IMR-90 (cell line): ENCODE measurements around the gene VPS11. TPM values are rescaled to one million over a fixed set of nuclear protein-coding genes. Genes with fewer than 3 reads are reported as not detected.

ENCODE experiments used
- ATAC-seq: fragments of 200-7000 bp; cut with Tn5 transposase; 2 replicates; pipeline ENCODE4 v1.9.1; 2020; ENCODE audit warnings: low read depth, mild to moderate bottlenecking, moderate library complexity
- BruUV-seq: library from RNA; stranded (reverse); fragments of 400-500 nt; replicated peaks from 2 replicates; lab custom pipeline; 2021; lab: Mats Ljungman, UMichigan
- CTCF ChIA-PET: fragments of 300-600 bp; formaldehyde crosslinking; extraction: SDS; loops from one replicate; lab custom pipeline; 2021; ENCODE audit warnings: antibody characterized with exemption; lab: Yijun Ruan, JAX
- POLR2A ChIA-PET: fragments of 300-600 bp; sonication (Branson Sonifier 250); formaldehyde crosslinking; loops from one replicate; lab custom pipeline; 2022; ENCODE audit warnings: antibody characterized with exemption; ENCODE audit not compliant: unreplicated experiment; lab: Charles Lee
- DNase-seq: peaks from one replicate; pipeline ENCODE4 v3.0.0; 2013
- H2AFZ ChIP-seq: replicated peaks from 2 replicates; pipeline ENCODE3; 2013; ENCODE audit warnings: low read length, mild to moderate bottlenecking; ENCODE audit not compliant: poor library complexity
- H2AK5ac ChIP-seq: 2 replicates; pipeline ENCODE4 v1.6.1; 2013; ENCODE audit warnings: low read depth, low read length, inconsistent platforms
- H2AK9ac ChIP-seq: replicated peaks from 2 replicates; pipeline ENCODE3; 2013; ENCODE audit warnings: mild to moderate bottlenecking, low read depth, low read length, moderate library complexity; ENCODE audit not compliant: poor library complexity
- H2BK120ac ChIP-seq: 2 replicates; pipeline ENCODE4 v1.6.1; 2013; ENCODE audit warnings: low read depth, low read length, inconsistent platforms
- H2BK15ac ChIP-seq: 3 replicates; pipeline ENCODE4 v1.6.1; 2013; ENCODE audit warnings: low read depth, low read length, inconsistent platforms
- H2BK20ac ChIP-seq: 2 replicates; pipeline ENCODE4 v1.6.1; 2013; ENCODE audit warnings: low read depth, mild to moderate bottlenecking, inconsistent platforms, low read length, moderate library complexity
- H2BK5ac ChIP-seq: 2 replicates; pipeline ENCODE4 v1.6.1; 2013; ENCODE audit warnings: mild to moderate bottlenecking, low read depth, low read length, inconsistent platforms; ENCODE audit not compliant: poor library complexity, severe bottlenecking
- H3K14ac ChIP-seq: replicated peaks from 2 replicates; pipeline ENCODE4 v1.6.1; 2013; ENCODE audit warnings: low read depth, low read length, inconsistent platforms
- H3K18ac ChIP-seq: 2 replicates; pipeline ENCODE4 v1.6.1; 2013; ENCODE audit warnings: low read depth, low read length, control low read depth
- H3K23ac ChIP-seq: 2 replicates; pipeline ENCODE4 v1.6.1; 2013; ENCODE audit warnings: low read depth, low read length, inconsistent platforms
- H3K27ac ChIP-seq: 2 replicates; pipeline ENCODE4 v1.5.1; 2013; ENCODE audit warnings: mild to moderate bottlenecking, control low read depth, low read length; ENCODE audit not compliant: insufficient read depth
- H3K27me3 ChIP-seq: 2 replicates; pipeline ENCODE4 v1.6.1; 2013; ENCODE audit warnings: low read length; ENCODE audit not compliant: control insufficient read depth, insufficient read depth
- H3K36me3 ChIP-seq: 2 replicates; pipeline ENCODE4 v1.6.1; 2013; ENCODE audit warnings: low read length, mixed read lengths; ENCODE audit not compliant: control insufficient read depth, insufficient read depth
- H3K4ac ChIP-seq: 2 replicates; pipeline ENCODE4 v1.6.1; 2013; ENCODE audit warnings: low read depth, low read length, inconsistent platforms
- H3K4me1 ChIP-seq: 2 replicates; pipeline ENCODE4 v1.6.1; 2013; ENCODE audit warnings: low read length, mixed read lengths; ENCODE audit not compliant: control insufficient read depth, insufficient read depth
- H3K4me2 ChIP-seq: 2 replicates; pipeline ENCODE4 v1.6.1; 2013; ENCODE audit warnings: low read depth, mild to moderate bottlenecking, control low read depth, low read length, moderate library complexity
- H3K4me3 ChIP-seq: 2 replicates; pipeline ENCODE4 v1.5.1; 2013; ENCODE audit warnings: low read depth, mild to moderate bottlenecking, control low read depth, low read length, moderate library complexity; ENCODE audit not compliant: insufficient read depth
- H3K56ac ChIP-seq: 2 replicates; pipeline ENCODE4 v1.6.1; 2013; ENCODE audit warnings: low read length, inconsistent platforms; ENCODE audit not compliant: insufficient read depth; ENCODE audit errors: extremely low read depth
- H3K79me1 ChIP-seq, 2 experiments: 2 replicates each; pipeline ENCODE4 v1.6.1; 2013; ENCODE audit warnings: low read length in 2 of 2, inconsistent platforms in 1 of 2, low read depth in 1 of 2
- H3K9ac ChIP-seq: 2 replicates; pipeline ENCODE4 v1.6.1; 2013; ENCODE audit warnings: low read depth, low read length, control low read depth
- H3K9me1 ChIP-seq: 2 replicates; pipeline ENCODE4 v1.6.1; 2013; ENCODE audit warnings: low read length, inconsistent platforms; ENCODE audit not compliant: insufficient read depth
- H3K9me3 ChIP-seq: 2 replicates; pipeline ENCODE4 v1.6.1; 2013; ENCODE audit warnings: low read length; ENCODE audit not compliant: control insufficient read depth, insufficient read depth
- H4K20me1 ChIP-seq: 2 replicates; pipeline ENCODE4 v1.6.1; 2013; ENCODE audit warnings: low read length, inconsistent platforms; ENCODE audit not compliant: insufficient read depth
- H4K5ac ChIP-seq: 2 replicates; pipeline ENCODE4 v1.6.1; 2013; ENCODE audit warnings: mild to moderate bottlenecking, low read depth, low read length, control low read depth
- H4K8ac ChIP-seq, 2 experiments: 2 replicates each; pipeline ENCODE4 v1.6.1; 2013; ENCODE audit warnings: low read depth in 2 of 2, low read length in 2 of 2, control low read depth in 1 of 2, inconsistent platforms in 1 of 2
- H4K91ac ChIP-seq: 2 replicates; pipeline ENCODE4 v1.6.1; 2013; ENCODE audit warnings: low read depth, low read length, inconsistent platforms; ENCODE audit not compliant: insufficient read depth
- POLR2A ChIP-seq: IDR thresholded peaks from 2 replicates; pipeline ENCODE4 v1.6.1; 2012; ENCODE audit warnings: mild to moderate bottlenecking, low read depth, low read length
- WGBS, 2 experiments: methylation state at CpG; one replicate each; pipeline versions ENCODE4 v1.1.5 to v1.1.7; 2013; ENCODE audit warnings: missing lambda C conversion rate in 2 of 2; ENCODE audit not compliant: insufficient read length in 1 of 2; ENCODE audit errors: extremely low coverage in 2 of 2; 5-methylcytosine and 5-hydroxymethylcytosine counted together
- dilution Hi-C: fragments of 300-500 bp; cut with HindIII; formaldehyde crosslinking; loops from one replicate; pipeline ENCODE4 v1.14.3; 2018; ENCODE audit warnings: low sequenced_read_pairs; ENCODE audit not compliant: unreplicated experiment
- in situ Hi-C: fragments of 300-500 bp; cut with MboI; formaldehyde crosslinking; loops from 3 replicates; pipeline ENCODE4 v1.14.3; 2019; ENCODE audit warnings: low sequenced_read_pairs, inconsistent platforms, mixed read lengths
- intact Hi-C: fragments of 100-400 bp; cut with micrococcal nuclease; formaldehyde crosslinking; loops from 2 replicates; pipeline ENCODE4 v1.10.0; 2022
- polyA plus RNA-seq, 3 experiments: library from polyadenylated mRNA; depleted of rRNA; stranded (reverse); fragments of >200 nt; gene quantifications; 2 replicates each; pipeline ENCODE4 v1.2.3, GENCODE V29; 2012; ENCODE audit warnings: low replicate concordance in 1 of 3
- total RNA-seq: library from RNA; depleted of rRNA; stranded (reverse); fragments of >200 nt; gene quantifications from 2 replicates; pipeline ENCODE4 v1.2.3, GENCODE V29; 2012

The VPS11 gene
- total and polyA plus RNA-seq, 2 of the 4 experiments (the other 2 are of a cell fraction): 19.7 to 30.5 TPM

DNA sequence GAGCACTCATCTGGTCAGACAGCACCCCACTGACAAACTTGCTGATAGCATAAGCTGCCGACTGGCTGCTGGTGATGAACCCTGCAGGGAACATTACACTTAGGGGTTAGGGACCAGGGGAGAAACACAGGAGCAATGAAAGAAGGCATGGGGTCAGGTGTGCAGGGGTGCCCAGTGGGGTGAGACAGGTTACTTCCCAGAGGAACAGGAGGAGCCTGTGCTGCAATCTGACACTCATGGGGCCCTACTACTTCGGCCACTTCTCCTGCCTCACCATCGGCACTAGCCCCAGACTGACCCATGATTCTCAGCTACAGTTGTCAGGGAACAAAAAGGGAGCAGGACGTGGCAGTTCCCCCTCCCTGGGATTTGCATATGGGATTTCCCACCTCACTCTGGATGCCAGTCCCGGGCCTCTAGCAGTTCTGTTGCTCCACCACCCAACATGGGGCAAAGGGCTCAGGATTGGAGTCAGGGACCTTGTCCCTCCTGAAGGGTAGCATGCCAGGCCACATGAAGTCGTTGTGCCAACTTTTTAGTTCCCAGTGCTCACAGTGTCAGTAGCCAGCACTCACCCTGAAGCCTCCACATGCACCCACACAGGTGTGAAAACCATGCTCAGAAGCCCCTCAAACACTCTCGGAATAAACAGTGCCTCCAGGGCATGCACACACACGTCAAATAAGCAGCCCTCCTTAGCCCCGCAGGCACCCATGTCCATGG, 39.1 kb upstream of the VPS11 start:
- Histone ChIP-seq H3K4ac (no peak overlapping the region), H3K9me1 (no peaks in the 10 kb centered on the region; the same call in 1 of the 2 replicates), H3K36me3 (peaks cover 17% of the 10 kb centered on the region), H3K4me3 (no peak overlapping the region), H3K23ac (no peak overlapping the region), H4K20me1 (no peaks in the 10 kb centered on the region; the same call in 1 of the 2 replicates), H2AFZ (no peak overlapping the region), H4K91ac (no peak overlapping the region), H2BK120ac (no peak overlapping the region), H3K79me1 (peaks cover 10 to 29% of the 10 kb centered on the region in 2 experiments; a peak in 3 of 4 replicates), H3K4me2 (no peak overlapping the region), H3K4me1 (no peaks in the 10 kb centered on the region), H3K56ac (no peak overlapping the region), H2BK20ac (no peak overlapping the region), H3K9ac (no peak overlapping the region), H2AK5ac (no peak overlapping the region), H2BK15ac (no peak overlapping the region), H3K18ac (no peak overlapping the region), H3K14ac (no peak overlapping the region), H3K27me3 (no peaks in the 10 kb centered on the region), H3K27ac (no peak overlapping the region), H4K8ac (no peak overlapping the region), H3K9me3 (no peaks in the 10 kb centered on the region), H4K5ac (no peak overlapping the region), H2BK5ac (no peak overlapping the region), H2AK9ac (peak overlapping the region; percentile 7)
- no peak for TF ChIP-seq POLR2A
- intact Hi-C loops: no loop called here
- 87% methylated on average over 6 of the region's 9 CpGs; no CpG with 5 or more reads in 1 of the 2 experiments for WGBS, 2 experiments
- ATAC-seq (no peak), DNase-seq (no peak)
- dilution Hi-C loops: no loop called here
- BruUV-seq: no TSS peak
- in situ Hi-C loops: no loop called here
- ChIA-PET CTCF (no interaction called here), POLR2A (no interaction called here)
